ENCODE results near the gene AKNAD1.
A peak's percentile ranks its signal among the peaks of the same experiment; 100 is the strongest.

AKNAD1 gene

DNA sequence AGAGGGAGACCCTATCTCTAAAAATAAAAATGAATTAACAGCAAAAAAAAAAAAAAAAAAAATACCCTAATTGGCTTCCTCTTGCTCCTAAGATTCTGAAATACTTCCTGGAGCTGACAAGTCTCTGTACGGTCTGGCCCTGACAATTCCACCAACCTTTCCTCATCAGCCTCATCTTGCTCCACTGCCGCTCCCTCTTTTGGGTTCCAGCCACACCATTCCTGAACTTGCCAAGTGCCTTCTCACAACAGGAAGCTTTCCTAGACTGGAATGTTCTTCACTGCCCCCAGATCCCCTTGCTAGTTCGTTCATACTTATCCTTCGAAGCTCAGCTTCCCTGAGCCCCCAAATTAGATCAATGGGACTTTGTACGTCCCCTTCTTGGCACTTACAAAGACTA, 37.0 kb downstream of the AKNAD1 start:
- TF ChIP-seq, protein P1, sequence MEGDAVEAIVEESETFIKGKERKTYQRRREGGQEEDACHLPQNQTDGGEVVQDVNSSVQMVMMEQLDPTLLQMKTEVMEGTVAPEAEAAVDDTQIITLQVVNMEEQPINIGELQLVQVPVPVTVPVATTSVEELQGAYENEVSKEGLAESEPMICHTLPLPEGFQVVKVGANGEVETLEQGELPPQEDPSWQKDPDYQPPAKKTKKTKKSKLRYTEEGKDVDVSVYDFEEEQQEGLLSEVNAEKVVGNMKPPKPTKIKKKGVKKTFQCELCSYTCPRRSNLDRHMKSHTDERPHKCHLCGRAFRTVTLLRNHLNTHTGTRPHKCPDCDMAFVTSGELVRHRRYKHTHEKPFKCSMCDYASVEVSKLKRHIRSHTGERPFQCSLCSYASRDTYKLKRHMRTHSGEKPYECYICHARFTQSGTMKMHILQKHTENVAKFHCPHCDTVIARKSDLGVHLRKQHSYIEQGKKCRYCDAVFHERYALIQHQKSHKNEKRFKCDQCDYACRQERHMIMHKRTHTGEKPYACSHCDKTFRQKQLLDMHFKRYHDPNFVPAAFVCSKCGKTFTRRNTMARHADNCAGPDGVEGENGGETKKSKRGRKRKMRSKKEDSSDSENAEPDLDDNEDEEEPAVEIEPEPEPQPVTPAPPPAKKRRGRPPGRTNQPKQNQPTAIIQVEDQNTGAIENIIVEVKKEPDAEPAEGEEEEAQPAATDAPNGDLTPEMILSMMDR (IDR thresholded peaks at IDR 0.05) = no peak
- Histone ChIP-seq H3K27ac (no peak overlapping the region), H3K4me3 (no peak overlapping the region)
- no peak for DNase-seq (ENCODE audit: low spot score)

DNA sequence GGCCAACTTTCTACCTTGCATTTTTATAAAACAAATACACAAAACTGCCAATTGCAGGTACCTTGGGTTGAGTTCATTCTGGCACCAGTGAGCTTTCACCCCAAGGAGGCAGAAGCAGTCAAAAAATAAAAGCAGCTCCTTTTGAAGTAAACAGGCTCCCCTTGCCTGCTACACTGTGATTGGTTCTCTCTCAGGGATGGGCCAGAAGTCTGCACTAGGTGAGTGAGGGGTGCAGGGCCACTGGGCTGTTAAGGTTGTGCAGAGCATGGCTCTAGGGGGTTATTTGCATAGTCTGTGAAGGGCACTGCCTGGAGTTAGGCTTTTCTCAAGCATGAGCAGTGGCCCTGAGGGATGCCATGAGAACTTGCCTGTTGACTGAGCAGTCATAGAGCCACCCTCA, 39.1 kb downstream of the AKNAD1 start:
- TF ChIP-seq, protein P1 (IDR thresholded peaks at IDR 0.05) = no peak
- Histone ChIP-seq H3K4me3 (no peak overlapping the region), H3K27ac (peak overlapping the region in 1 of 2 donors; percentile 38)
- no peak for DNase-seq (ENCODE audit: low spot score)

DNA sequence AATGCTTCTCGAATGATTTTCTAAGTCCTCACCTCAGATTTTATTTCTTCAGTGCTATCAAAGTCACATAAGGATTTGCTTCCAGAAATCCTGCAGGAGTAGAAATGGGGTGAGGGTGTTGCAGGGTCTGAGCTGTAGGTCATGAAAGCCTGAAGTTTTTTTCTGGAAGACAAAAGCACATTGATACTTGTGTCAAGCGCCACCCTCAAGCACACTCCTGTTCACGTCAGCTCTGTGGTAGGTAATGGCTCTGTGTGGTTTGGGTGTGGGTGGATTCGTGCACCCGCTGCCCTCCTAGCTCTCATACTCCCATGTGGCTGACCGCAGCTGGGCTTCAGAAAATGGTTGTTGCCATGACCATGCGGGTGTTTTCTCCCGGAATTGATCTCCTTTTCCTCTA, 39.9 kb downstream of the AKNAD1 start:
- H3K4me3 ChIP-seq = peak overlapping the region; percentile 58
- no peak for DNase-seq (ENCODE audit: low spot score)
- peak overlapping the region; percentile 75 to 88 for H3K27ac ChIP-seq
- TF ChIP-seq, protein P1 (IDR thresholded peaks at IDR 0.05) = no peak

DNA sequence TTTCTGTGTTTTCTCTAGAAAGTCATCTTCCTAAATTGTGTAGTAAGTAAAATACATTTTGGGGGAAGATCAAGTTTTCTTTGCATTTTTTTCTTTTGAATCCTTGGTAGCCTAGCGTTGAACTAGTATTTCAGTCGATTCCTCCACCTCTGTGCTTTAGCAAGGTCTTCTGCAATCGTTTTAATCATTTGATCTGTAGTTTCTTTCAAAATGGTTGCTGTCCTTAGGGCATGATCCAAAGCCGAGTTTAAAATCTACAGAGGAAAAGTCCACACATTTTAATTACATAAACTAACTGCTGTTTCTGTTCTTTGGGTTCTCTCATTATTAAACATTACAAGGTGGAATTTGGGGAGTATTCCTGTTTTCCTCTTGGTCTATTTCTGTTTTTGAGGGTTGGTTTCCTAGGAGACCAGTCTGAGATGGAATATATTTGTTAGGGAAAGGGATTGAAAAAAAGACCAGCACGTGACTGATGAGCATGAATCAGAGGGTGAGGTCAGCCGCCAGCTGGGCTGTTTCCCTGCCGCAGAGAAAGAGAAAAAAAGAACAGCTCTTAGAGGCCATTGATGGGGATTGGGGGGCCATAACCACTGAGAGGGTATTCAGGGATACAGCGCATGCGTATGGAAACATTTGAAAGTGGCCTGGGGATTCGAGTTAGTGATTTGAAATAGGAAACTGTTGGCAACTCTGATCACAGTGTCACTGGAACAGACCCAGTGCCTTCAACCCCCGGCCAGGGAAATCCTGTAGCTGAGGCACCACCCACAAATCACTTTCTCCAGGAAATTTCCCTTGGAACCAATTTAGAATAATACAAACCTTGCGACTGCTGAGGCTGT, 40.6 kb downstream of the AKNAD1 start:
- H3K4me3 ChIP-seq = peak overlapping the region; percentile 58
- H3K27ac ChIP-seq = peak overlapping the region; percentile 75 to 88
- TF ChIP-seq, protein P1 (IDR thresholded peaks at IDR 0.05) = no peak
- DNase-seq (ENCODE audit: low spot score) = peak; percentile 88

DNA sequence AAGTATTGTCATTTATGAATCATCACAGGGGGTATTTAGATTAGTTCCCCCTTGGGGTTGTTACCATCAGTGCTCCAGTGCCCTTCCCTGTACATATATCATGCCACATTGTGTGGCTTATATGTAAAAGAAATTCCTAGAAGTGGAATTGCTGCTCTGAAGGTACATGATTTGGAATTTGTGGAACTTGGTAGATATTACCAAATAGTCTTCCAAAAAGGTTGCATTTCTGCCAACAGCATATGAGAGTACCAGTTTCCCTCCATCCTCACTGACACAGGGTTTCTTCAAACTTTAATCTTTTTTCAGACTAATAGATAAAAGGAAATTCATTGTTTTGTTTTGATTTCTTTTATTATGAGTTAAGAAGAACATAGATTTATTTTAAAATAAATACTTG, 41.3 kb downstream of the AKNAD1 start:
- TF ChIP-seq, protein P1 (IDR thresholded peaks at IDR 0.05) = no peak
- DNase-seq (ENCODE audit: low spot score) = no peak
- Histone ChIP-seq H3K4me3 (peak overlapping the region; percentile 24), H3K27ac (peak overlapping the region; percentile 75 to 84)

DNA sequence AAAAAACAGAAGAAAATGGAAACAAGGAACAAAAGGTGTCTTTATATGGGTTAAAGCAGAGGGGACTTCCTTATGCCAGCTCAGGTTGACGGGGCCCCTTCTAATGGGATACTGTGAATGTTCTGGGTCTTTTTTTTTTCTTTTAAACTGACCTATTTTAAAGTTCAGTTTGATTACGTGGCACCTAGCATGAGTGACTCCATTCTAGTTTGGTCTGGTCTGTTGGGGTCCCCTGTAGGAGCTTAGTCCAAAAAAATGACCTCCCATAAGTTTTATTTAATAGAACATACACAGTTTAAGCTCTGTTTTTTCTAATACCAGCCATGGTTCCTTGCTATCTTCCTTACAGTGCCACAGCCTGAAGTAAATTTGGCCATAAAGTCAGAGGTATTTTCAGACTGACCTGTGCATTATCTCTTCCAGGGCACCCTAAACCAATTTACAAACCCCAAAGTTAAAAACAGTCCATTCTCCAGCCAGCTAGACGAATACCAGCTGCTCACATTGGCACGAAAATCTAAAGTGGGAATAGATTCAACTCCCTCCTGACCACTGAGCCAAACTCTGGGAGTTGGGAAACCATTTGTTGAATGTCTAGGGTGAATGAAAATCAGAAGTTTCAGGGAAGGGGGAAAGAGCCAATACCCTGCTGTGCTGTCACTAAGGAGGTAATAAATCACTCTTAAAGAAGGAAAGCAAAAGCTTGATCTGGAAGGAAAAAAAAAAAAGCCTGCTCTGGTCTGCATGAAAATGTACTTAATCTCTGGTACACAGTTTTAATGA, 42.4 kb downstream of the AKNAD1 start:
- Histone ChIP-seq H3K4me3 (no peak overlapping the region), H3K27ac (peak overlapping the region; percentile 75 to 81)
- no peak for DNase-seq (ENCODE audit: low spot score)
- TF ChIP-seq, protein P1 (IDR thresholded peaks at IDR 0.05) = no peak

All from coronary artery (tissue), 2 donors.